Thyroid gland (tissue), 4 donors: Measurements from ENCODE around the gene CFHR1. TPM values are rescaled to one million over a fixed set of nuclear protein-coding genes. Genes with fewer than 3 reads are reported as not detected.

Experiments used
- DNase-seq, 2 donors: peaks; one replicate each; pipeline ENCODE4 v3.0.0-alpha.2; 2019
- H3K27ac ChIP-seq, 3 donors: fragments of 200-600 bp; sonication (generic); 1 replicate in 2 of 3; 2 replicates in 1 of 3; pipeline ENCODE4 v1.5.1; 2016 to 2019; ENCODE audit warnings: mild to moderate bottlenecking in 1 of 3, moderate library complexity in 1 of 3
- H3K27me3 ChIP-seq: fragments of 200-600 bp; sonication (generic); one replicate; pipeline ENCODE4 v1.5.1; 2019
- H3K36me3 ChIP-seq, 2 donors: fragments of 200-600 bp; sonication (generic); one replicate each; pipeline ENCODE4 v1.5.1; 2016 to 2019
- H3K4me1 ChIP-seq, 2 donors: fragments of 200-600 bp; sonication (generic); one replicate each; pipeline ENCODE4 v1.5.1; 2017 to 2019
- H3K4me3 ChIP-seq, 3 donors: fragments of 200-600 bp; sonication (generic); replicated peaks in 1 of 3; 1 replicate in 2 of 3; 2 replicates in 1 of 3; pipeline ENCODE4 v1.5.1; 2016; ENCODE audit warnings: mild to moderate bottlenecking in 1 of 3
- H3K9me3 ChIP-seq: fragments of 200-600 bp; sonication (generic); one replicate; pipeline ENCODE4 v1.5.1; 2017
- CTCF ChIP-seq, 6 experiments: fragments of 200-600 bp in 3 of 6; fragments of 450-650 bp in 3 of 6; sonication (generic) in 3 of 6; IDR thresholded peaks; one replicate each; pipeline ENCODE4 v1.5.1; 2016 to 2019; ENCODE audit warnings: antibody characterized with exemption in 6 of 6, mild to moderate bottlenecking in 2 of 6, inconsistent platforms in 1 of 6, moderate library complexity in 1 of 6
- POLR2A ChIP-seq, 2 donors: fragments of 450-650 bp; IDR thresholded peaks; one replicate each; pipeline ENCODE4 v1.6.1; 2017; ENCODE audit warnings: antibody characterized with exemption in 2 of 2, mild to moderate bottlenecking in 2 of 2, moderate library complexity in 1 of 2
- WGBS, 2 donors: methylation state at CpG; one replicate each; pipeline ENCODE4 v1.1.5; 2017; 5-methylcytosine and 5-hydroxymethylcytosine counted together
- intact Hi-C: fragments of 100-400 bp; cut with DNase I; formaldehyde crosslinking; loops from one replicate; pipeline ENCODE4 v1.15.1; 2023
- total RNA-seq, 4 donors: library from RNA; depleted of rRNA; stranded (reverse); fragments of >200 nt; gene quantifications; one replicate each; pipeline ENCODE4 v1.2.3, GENCODE V29; 2016

Gene CFHR1
- total RNA-seq, 4 donors from 2014 or later: not detected

GRCh38 chr1:196860323-196860884, 40.9 kb downstream of the CFHR1 start:
- Histone ChIP-seq H3K27ac (no peak overlapping the region), H3K9me3 (no peaks in the 10 kb centered on the region), H3K4me3 (no peak overlapping the region), H3K4me1 (no peaks in the 10 kb centered on the region), H3K27me3 (no peaks in the 10 kb centered on the region), H3K36me3 (no peaks in the 10 kb centered on the region)
- intact Hi-C loops: no loop called here
- DNase-seq: no peak
- TF ChIP-seq POLR2A (IDR thresholded peaks at IDR 0.05): no peak
- TF ChIP-seq CTCF (IDR thresholded peaks at IDR 0.05): no peak
- 89 to 97% methylated on average over 1 of the region's 1 CpG for WGBS, 2 donors

DNA sequence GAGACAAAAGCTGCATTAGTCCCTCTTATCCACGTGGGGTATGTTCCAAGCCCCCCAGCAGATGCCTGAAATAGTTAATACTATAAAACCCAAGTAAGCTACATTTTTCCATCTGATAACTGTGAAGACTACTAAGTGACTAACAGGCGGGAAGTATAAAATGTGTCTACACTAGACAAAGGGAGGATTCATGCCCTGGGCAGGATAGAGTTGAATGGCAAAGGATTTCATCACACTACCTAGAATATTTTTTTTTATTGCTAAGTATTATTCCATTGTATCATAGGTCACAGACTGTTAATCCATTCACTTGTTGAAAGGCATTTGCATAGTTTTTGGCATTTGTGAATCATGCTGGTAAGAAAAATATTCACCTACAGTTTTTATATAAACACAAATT, 41.9 kb downstream of the CFHR1 start:
- Histone ChIP-seq H3K9me3 (no peaks in the 10 kb centered on the region), H3K4me1 (no peaks in the 10 kb centered on the region), H3K4me3 (no peak overlapping the region), H3K27me3 (no peaks in the 10 kb centered on the region), H3K36me3 (no peaks in the 10 kb centered on the region), H3K27ac (no peak overlapping the region)
- WGBS, 2 donors: 69 to 72% methylated on average over 2 of the region's 2 CpGs
- intact Hi-C loops: no loop called here
- no peak for TF ChIP-seq CTCF (IDR thresholded peaks at IDR 0.05)
- no peak for TF ChIP-seq POLR2A (IDR thresholded peaks at IDR 0.05)
- no peak for DNase-seq

- Histone ChIP-seq H3K4me3 (no peak overlapping the region), H3K36me3 (no peaks in the 10 kb centered on the region), H3K27me3 (no peaks in the 10 kb centered on the region), H3K9me3 (no peaks in the 10 kb centered on the region), H3K4me1 (no peaks in the 10 kb centered on the region), H3K27ac (no peak overlapping the region)
- intact Hi-C loops: no loop called here
- TF ChIP-seq POLR2A (IDR thresholded peaks at IDR 0.05): no peak
- no peak for TF ChIP-seq CTCF (IDR thresholded peaks at IDR 0.05)
- no peak for DNase-seq
- WGBS, 2 donors: 100% methylated on average over 1 of the region's 1 CpG
Observed at GRCh38 chr1:196866974-196867373, 47.4 kb downstream of the CFHR1 start.

DNA sequence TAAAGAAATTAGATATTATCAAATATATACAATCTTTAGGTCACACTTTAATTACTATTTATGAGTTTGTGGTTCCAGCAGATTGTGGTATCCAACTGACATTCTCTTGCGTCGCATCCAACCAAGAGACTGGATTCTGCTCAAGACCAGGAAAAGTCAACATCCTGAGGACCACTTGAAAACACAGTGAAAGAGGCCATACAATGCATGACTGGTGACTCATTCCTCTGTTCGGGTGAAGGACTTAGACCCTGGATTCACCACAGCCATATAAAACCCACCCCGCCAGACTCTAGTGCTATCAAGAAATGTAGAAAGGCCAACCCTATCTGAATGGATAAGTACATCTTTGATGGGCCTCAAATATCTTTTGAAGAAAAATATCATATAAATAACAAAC, 53.9 kb downstream of the CFHR1 start:
- WGBS, 2 donors: 52 to 55% methylated on average over 4 of the region's 4 CpGs
- H3K9me3 ChIP-seq: no peaks in the 10 kb centered on the region
- TF ChIP-seq CTCF (IDR thresholded peaks at IDR 0.05) (no peak), POLR2A (IDR thresholded peaks at IDR 0.05) (no peak)
- H3K4me3 ChIP-seq: no peak overlapping the region
- H3K27me3 ChIP-seq: no peaks in the 10 kb centered on the region
- intact Hi-C loops: no loop called here
- no peaks in the 10 kb centered on the region for H3K36me3 ChIP-seq
- H3K4me1 ChIP-seq: no peaks in the 10 kb centered on the region
- DNase-seq: no peak
- no peak overlapping the region for H3K27ac ChIP-seq

GRCh38 chr1:196875935-196876334, 56.4 kb downstream of the CFHR1 start:
- intact Hi-C loops: no loop called here
- Histone ChIP-seq H3K4me3 (no peak overlapping the region), H3K4me1 (no peaks in the 10 kb centered on the region), H3K36me3 (no peaks in the 10 kb centered on the region), H3K9me3 (no peaks in the 10 kb centered on the region), H3K27me3 (no peaks in the 10 kb centered on the region), H3K27ac (no peak overlapping the region)
- 87 to 93% methylated on average over 3 of the region's 3 CpGs for WGBS, 2 donors
- DNase-seq: no peak
- no peak for TF ChIP-seq POLR2A (IDR thresholded peaks at IDR 0.05)
- TF ChIP-seq CTCF (IDR thresholded peaks at IDR 0.05): no peak
